GM12878 (cell line): Measurements from ENCODE around the gene JAG1. TPM values are rescaled to one million over a fixed set of nuclear protein-coding genes. Genes with fewer than 3 reads are reported as not detected.

Experiments used
- ATAC-seq: fragments of 200-7000 bp; cut with Tn5 transposase; 3 replicates; pipeline ENCODE4 v1.9.1; 2020; ENCODE audit warnings: mild to moderate bottlenecking, moderate library complexity
- BruUV-seq: library from RNA; stranded (reverse); fragments of 400-500 nt; replicated peaks from 2 replicates; lab custom pipeline; 2021; lab: Mats Ljungman, UMichigan
- CTCF ChIA-PET: fragments of 300-600 bp; sonication (Branson Sonifier 250); formaldehyde crosslinking; extraction: SDS; loops from one replicate; lab custom pipeline; 2021; ENCODE audit warnings: inconsistent platforms; lab: Yijun Ruan, JAX
- POLR2A ChIA-PET: fragments of 350-600 bp; formaldehyde crosslinking; extraction: SDS; loops from one replicate; lab custom pipeline; 2021; ENCODE audit warnings: inconsistent platforms; lab: Charles Lee
- RAD21 ChIA-PET: fragments of 300-600 bp; sonication (Branson Sonifier 250); formaldehyde crosslinking; loops from one replicate; lab custom pipeline; 2023; ENCODE audit warnings: antibody characterized with exemption; ENCODE audit not compliant: unreplicated experiment; lab: Charles Lee
- SMC1A ChIA-PET: fragments of 300-600 bp; sonication (Branson Sonifier 250); formaldehyde crosslinking; loops from one replicate; lab custom pipeline; 2023; ENCODE audit not compliant: unreplicated experiment, uncharacterized antibody; lab: Charles Lee
- DNase-seq: peaks from one replicate; pipeline ENCODE4 v3.0.0-alpha.2; 2011; ENCODE audit warnings: low read depth, low spot score
- FAIRE-seq: peaks from 3 replicates; lab custom pipeline; 2011; peaks lifted over from hg19 to GRCh38; lab: Jason Lieb, UNC
- H2AFZ ChIP-seq: 2 replicates; pipeline ENCODE4 v1.6.0; 2011; ENCODE audit warnings: low read depth, low read length, control low read depth; ENCODE audit not compliant: control insufficient read depth
- H3K27ac ChIP-seq: 2 replicates; pipeline ENCODE4 v1.5.1; 2011; ENCODE audit warnings: control low read depth; ENCODE audit not compliant: control insufficient read depth, insufficient read depth
- H3K27me3 ChIP-seq, 2 experiments: replicated peaks in 1 of 2; 2 replicates each; pipeline versions ENCODE4 v1.6.0 to v1.6.1; 2011; ENCODE audit warnings: low read length in 1 of 2; ENCODE audit not compliant: control insufficient read depth in 2 of 2, insufficient read depth in 2 of 2
- H3K36me3 ChIP-seq, 2 experiments: 2 replicates each; pipeline ENCODE4 v1.5.1; 2011; ENCODE audit warnings: low read length in 1 of 2; ENCODE audit not compliant: control insufficient read depth in 2 of 2, insufficient read depth in 2 of 2
- H3K4me1 ChIP-seq: 2 replicates; pipeline ENCODE4 v1.6.1; 2011; ENCODE audit warnings: mild to moderate bottlenecking, low read length, moderate library complexity, mixed read lengths; ENCODE audit not compliant: control insufficient read depth, insufficient read depth
- H3K4me2 ChIP-seq: 2 replicates; pipeline ENCODE4 v1.6.0; 2011; ENCODE audit warnings: control low read depth; ENCODE audit not compliant: control insufficient read depth, insufficient read depth
- H3K4me3 ChIP-seq: fragments of 200-600 bp; sonication (generic); 2 replicates; pipeline ENCODE4 v1.5.1; 2016
- H3K79me2 ChIP-seq: 2 replicates; pipeline ENCODE4 v1.6.0; 2011; ENCODE audit warnings: low read length; ENCODE audit not compliant: control insufficient read depth, insufficient read depth
- H3K9ac ChIP-seq: 2 replicates; pipeline ENCODE4 v1.8.0; 2011; ENCODE audit warnings: low read length, control low read depth, mixed read lengths; ENCODE audit not compliant: control insufficient read depth, insufficient read depth
- H3K9me3 ChIP-seq: replicated peaks from 3 replicates; pipeline ENCODE4 v1.5.1; 2011; ENCODE audit warnings: mild to moderate bottlenecking, low read length; ENCODE audit not compliant: control insufficient read depth, insufficient read depth
- H4K20me1 ChIP-seq: 2 replicates; pipeline ENCODE4 v1.6.0; 2011; ENCODE audit not compliant: control insufficient read depth, insufficient read depth
- ATF2 ChIP-seq: IDR thresholded peaks from 2 replicates; pipeline ENCODE4 v1.6.1; 2012; ENCODE audit warnings: low read length, inconsistent platforms
- E2F8 ChIP-seq: fragments of 450-650 bp; IDR thresholded peaks from 2 replicates; pipeline ENCODE4 v1.6.1; 2018; ENCODE audit warnings: mild to moderate bottlenecking, low read depth, moderate library complexity; ENCODE audit not compliant: partially characterized antibody
- EZH2 ChIP-seq: IDR thresholded peaks from 2 replicates; pipeline ENCODE4 v1.6.1; 2012; ENCODE audit warnings: low read depth, mild to moderate bottlenecking, control low read depth, inconsistent platforms, low read length, borderline replicate concordance; ENCODE audit not compliant: control insufficient read depth
- JUND ChIP-seq: IDR thresholded peaks from 2 replicates; pipeline ENCODE4 v1.6.1; 2012; ENCODE audit warnings: low read depth, mild to moderate bottlenecking, low read length, improper control_type of control experiment, moderate library complexity
- MTA2 ChIP-seq: fragments of 450-650 bp; IDR thresholded peaks from 2 replicates; pipeline ENCODE4 v1.6.1; 2016; ENCODE audit warnings: low read depth, mild to moderate bottlenecking, moderate library complexity
- NR2F1 ChIP-seq: fragments of 450-650 bp; conservative IDR thresholded peaks from 2 replicates; pipeline ENCODE4 v1.6.1; 2017; ENCODE audit warnings: mild to moderate bottlenecking
- TARDBP ChIP-seq: IDR thresholded peaks from 2 replicates; pipeline ENCODE4 v1.6.1; 2016; ENCODE audit warnings: borderline replicate concordance
- ZNF217 ChIP-seq: fragments of 450-650 bp; IDR thresholded peaks from 2 replicates; pipeline ENCODE4 v1.6.1; 2017; ENCODE audit warnings: antibody characterized with exemption, mild to moderate bottlenecking
- WGBS: methylation state at CpG from one replicate; pipeline ENCODE4 v1.1.6; 2016; ENCODE audit warnings: low lambda C conversion rate; ENCODE audit not compliant: insufficient replicate concordance, insufficient coverage; ENCODE audit errors: missing lambda C conversion rate; 5-methylcytosine and 5-hydroxymethylcytosine counted together
- in situ Hi-C: fragments of 300-500 bp; cut with MboI; formaldehyde crosslinking; loops from 9 replicates; pipeline ENCODE4 v1.14.3; 2018; ENCODE audit warnings: mixed read lengths
- intact Hi-C: fragments of 100-400 bp; cut with micrococcal nuclease; formaldehyde crosslinking; loops from one replicate; pipeline ENCODE4 v1.14.2; 2022; ENCODE audit not compliant: unreplicated experiment
- polyA plus RNA-seq, 11 experiments: library from polyadenylated mRNA; depleted of rRNA in 4 of 11; unstranded in 6 of 11; stranded (reverse) in 5 of 11; fragments of >200 nt; fragmentation: Nextera tagmentation in 4 of 11; fragmentation: Illumina TruSeq in 1 of 11; extraction: Ambion mirVana in 4 of 11; extraction: Trizol in 1 of 11; gene quantifications; 1 replicate in 1 of 11; 2 replicates in 10 of 11; pipeline versions ENCODE4 v1.2.1 to v1.2.3, GENCODE V29; 2011 to 2016; ENCODE audit warnings: inconsistent platforms in 2 of 11, missing spikeins in 2 of 11, low read depth in 1 of 11
- total RNA-seq, 4 experiments: library from RNA; depleted of rRNA in 3 of 4; stranded (reverse); fragments of >200 nt in 3 of 4; fragmentation: Illumina TruSeq in 1 of 4; extraction: Trizol in 1 of 4; gene quantifications; 2 replicates each; pipeline versions ENCODE4 v1.2.1 to v1.2.3, GENCODE V29; 2013 to 2021

JAG1 gene
- total and polyA plus RNA-seq, 10 of the 15 experiments (the other 5 are each of a cell fraction or from before 2014, with no cell fraction given): 0.66 to 6.9 (median 1.8) TPM

GRCh38 chr20:10619427-10619826 lies 54.4 kb downstream of the JAG1 start:
- H3K4me2 ChIP-seq: no peak overlapping the region
- H4K20me1 ChIP-seq: no peaks in the 10 kb centered on the region
- intact Hi-C loops: no loop called here
- TF ChIP-seq NR2F1 (no peak), MTA2 (no peak), ATF2 (no peak), TARDBP (no peak), ZNF217 (no peak), E2F8 (no peak), JUND (no peak), EZH2 (no peak)
- TF ChIP-seq, all 136 proteins: peak for 0
- Histone ChIP-seq H3K79me2 (no peaks in the 10 kb centered on the region), H3K9ac (no peak overlapping the region), H3K4me3 (no peak overlapping the region), H3K4me1 (no peaks in the 10 kb centered on the region; the same call in 1 of the 2 replicates), H2AFZ (no peak overlapping the region), H3K27ac (no peak overlapping the region), H3K36me3 (peaks cover 1 to 2% of the 10 kb centered on the region in 2 experiments; a peak in 2 of 4 replicates), H3K9me3 (no peaks in the 10 kb centered on the region), H3K27me3 (no peaks in the 10 kb centered on the region)
- in situ Hi-C loops: no loop called here
- no TSS peak for BruUV-seq
- WGBS: 85% methylated on average over 3 of the region's 3 CpGs
- FAIRE-seq (no peak), DNase-seq (no peak), ATAC-seq (no peak)
- CTCF ChIA-PET: no interaction called here
- RAD21 ChIA-PET: no interaction called here
- SMC1A ChIA-PET: no interaction called here
- POLR2A ChIA-PET: no interaction called here
